LNCaP clone FGC (cell line): ENCODE measurements around the gene RILPL1.
"Not testable (repeated sequence)": the region's sequence is repeated elsewhere in the genome, so short reads cannot be mapped to it uniquely, and the experiment has no call there.

Experiments used
- DNase-seq: peaks from one replicate; pipeline ENCODE4 v3.0.0-alpha.2; 2011; ENCODE audit warnings: low read depth
- H3K4me3 ChIP-seq: 2 replicates; pipeline ENCODE4 v1.5.1; 2011; ENCODE audit warnings: mild to moderate bottlenecking, low read depth, low read length, control low read depth
- CTCF ChIP-seq: IDR thresholded peaks from 2 replicates; pipeline ENCODE4 v1.5.1; 2012; ENCODE audit warnings: mild to moderate bottlenecking; ENCODE audit not compliant: control insufficient read depth, insufficient read depth; ENCODE audit errors: extremely low read depth

RILPL1 gene

GRCh38 chr12:123506059-123506842, 27.3 kb downstream of the RILPL1 start:
- no peak for TF ChIP-seq CTCF
- no peak overlapping the region for H3K4me3 ChIP-seq
- DNase-seq, result no peak

GRCh38 chr12:123502163-123502704, 31.3 kb downstream of the RILPL1 start:
- TF ChIP-seq CTCF, result no peak
- DNase-seq, result no peak

GRCh38 chr12:123499332-123499731, 34.2 kb downstream of the RILPL1 start:
- H3K4me3 ChIP-seq, result no peak overlapping the region
- no peak for TF ChIP-seq CTCF
- DNase-seq, result no peak

More at GRCh38 chr12:123502163-123502704, 31.3 kb downstream of the RILPL1 start:
- no peak overlapping the region for H3K4me3 ChIP-seq

GRCh38 chr12:123498126-123498825, 35.2 kb downstream of the RILPL1 start:
- no peak for TF ChIP-seq CTCF
- no peak for DNase-seq
- no peak overlapping the region for H3K4me3 ChIP-seq

- no peak for TF ChIP-seq CTCF
- DNase-seq, result no peak
- no peak overlapping the region for H3K4me3 ChIP-seq
Observed at GRCh38 chr12:123497065-123497464, 36.5 kb downstream of the RILPL1 start.

- TF ChIP-seq CTCF, result no peak
- no peak for DNase-seq
- H3K4me3 ChIP-seq, result no peak overlapping the region
Observed at GRCh38 chr12:123494124-123494851, 39.2 kb downstream of the RILPL1 start.

GRCh38 chr12:123492339-123493039, 41.0 kb downstream of the RILPL1 start:
- not testable (repeated sequence) for H3K4me3 ChIP-seq, DNase-seq
